ENCODE data around the gene TNFAIP2. TPM values are rescaled to one million over a fixed set of nuclear protein-coding genes. Genes with fewer than 3 reads are reported as not detected.
A peak's percentile ranks its signal among the peaks of the same experiment; 100 is the strongest.

The TNFAIP2 gene
- total and polyA plus RNA-seq, 2 of the 4 experiments (the other 2 are of a cell fraction), result 6.3 to 9.6 TPM

- no peaks in the 10 kb centered on the region for H3K9me3 ChIP-seq (ENCODE audit: control insufficient read depth, insufficient read depth, low read length)
- H3K4me2 ChIP-seq (ENCODE audit: low read depth, low read length), result no peak overlapping the region
- H3K14ac ChIP-seq (replicated peaks; ENCODE audit: low read depth, low read length), result no peak overlapping the region; the same call in 1 of the 2 replicates
- DNase-seq, result no peak
- dilution Hi-C loops (cut with HindIII; ENCODE audit: low sequenced_read_pairs, unreplicated experiment) (no loop called here), intact Hi-C loops (cut with micrococcal nuclease) (no loop called here), in situ Hi-C loops (cut with MboI; ENCODE audit: low sequenced_read_pairs) (no loop called here)
- ChIA-PET CTCF (interaction anchor here (0.6 kb wide), 1 partner anchor 125 kb away, joined by 6 read pairs; no protein-coding TSS in a partner anchor), POLR2A (ENCODE audit: unreplicated experiment) (no interaction called here)
- no peak overlapping the region for H4K8ac ChIP-seq (ENCODE audit: low read depth in 2 of 2, low read length in 2 of 2)
- no peak overlapping the region for H2BK5ac ChIP-seq (ENCODE audit: low read depth, low read length, poor library complexity, severe bottlenecking)
- TF ChIP-seq RAD21 (IDR thresholded peaks at IDR 0.05; ENCODE audit: low read length), result no peak
- no peak for TF ChIP-seq CTCF (conservative IDR thresholded peaks at IDR 0.05; ENCODE audit: low read depth, low read length)
- TF ChIP-seq MAFK (IDR thresholded peaks at IDR 0.05; ENCODE audit: low read depth, low read length), result no peak
- no peak for TF ChIP-seq CHD1 (IDR thresholded peaks at IDR 0.05; ENCODE audit: low read depth, low read length)
- TF ChIP-seq POLR2A (IDR thresholded peaks at IDR 0.05; ENCODE audit: low read depth, low read length), result no peak
- no peak for TF ChIP-seq SMC3 (IDR thresholded peaks at IDR 0.05; ENCODE audit: low read depth, low read length)
- TF ChIP-seq RFX5 (IDR thresholded peaks at IDR 0.05; ENCODE audit: low read depth, low read length), result no peak
- TF ChIP-seq MAZ (IDR thresholded peaks at IDR 0.05; ENCODE audit: borderline replicate concordance, low read depth, low read length), result no peak
- no peak for TF ChIP-seq RCOR1 (IDR thresholded peaks at IDR 0.05; ENCODE audit: insufficient replicate concordance, low read length)
- TF ChIP-seq NFE2L2 (IDR thresholded peaks at IDR 0.05; ENCODE audit: low read depth, low read length), result no peak
- TF ChIP-seq CEBPB (IDR thresholded peaks at IDR 0.05; ENCODE audit: low read depth, low read length), result no peak
- TF ChIP-seq, protein P1, sequence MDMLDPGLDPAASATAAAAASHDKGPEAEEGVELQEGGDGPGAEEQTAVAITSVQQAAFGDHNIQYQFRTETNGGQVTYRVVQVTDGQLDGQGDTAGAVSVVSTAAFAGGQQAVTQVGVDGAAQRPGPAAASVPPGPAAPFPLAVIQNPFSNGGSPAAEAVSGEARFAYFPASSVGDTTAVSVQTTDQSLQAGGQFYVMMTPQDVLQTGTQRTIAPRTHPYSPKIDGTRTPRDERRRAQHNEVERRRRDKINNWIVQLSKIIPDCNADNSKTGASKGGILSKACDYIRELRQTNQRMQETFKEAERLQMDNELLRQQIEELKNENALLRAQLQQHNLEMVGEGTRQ (IDR thresholded peaks at IDR 0.05; ENCODE audit: low read depth, low read length), result no peak
- TF ChIP-seq BHLHE40 (IDR thresholded peaks at IDR 0.05; ENCODE audit: low read depth, low read length), result no peak
- TF ChIP-seq, protein P2, sequence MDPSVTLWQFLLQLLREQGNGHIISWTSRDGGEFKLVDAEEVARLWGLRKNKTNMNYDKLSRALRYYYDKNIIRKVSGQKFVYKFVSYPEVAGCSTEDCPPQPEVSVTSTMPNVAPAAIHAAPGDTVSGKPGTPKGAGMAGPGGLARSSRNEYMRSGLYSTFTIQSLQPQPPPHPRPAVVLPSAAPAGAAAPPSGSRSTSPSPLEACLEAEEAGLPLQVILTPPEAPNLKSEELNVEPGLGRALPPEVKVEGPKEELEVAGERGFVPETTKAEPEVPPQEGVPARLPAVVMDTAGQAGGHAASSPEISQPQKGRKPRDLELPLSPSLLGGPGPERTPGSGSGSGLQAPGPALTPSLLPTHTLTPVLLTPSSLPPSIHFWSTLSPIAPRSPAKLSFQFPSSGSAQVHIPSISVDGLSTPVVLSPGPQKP (IDR thresholded peaks at IDR 0.05; ENCODE audit: borderline replicate concordance, low read depth, low read length), result no peak
- TF ChIP-seq FOS (IDR thresholded peaks at IDR 0.05; ENCODE audit: low read depth, low read length), result no peak
- TF ChIP-seq MXI1 (IDR thresholded peaks at IDR 0.05; ENCODE audit: borderline replicate concordance, low read depth, low read length), result no peak
- no peak overlapping the region for H3K27ac ChIP-seq (ENCODE audit: insufficient read depth, low read length)
- no peak overlapping the region for H3K56ac ChIP-seq (ENCODE audit: extremely low read depth, insufficient read depth, low read length)
- no peak overlapping the region for H3K4ac ChIP-seq (ENCODE audit: low read depth, low read length)
- H4K5ac ChIP-seq (ENCODE audit: low read depth, low read length), result no peak overlapping the region
- peaks cover 2% of the 10 kb centered on the region; the same call in 1 of the 2 replicates for H3K4me1 ChIP-seq (ENCODE audit: control insufficient read depth, insufficient read depth, low read length)
- ATAC-seq (ENCODE audit: low read depth), result no peak
- no peak overlapping the region for H2AK5ac ChIP-seq (ENCODE audit: low read depth, low read length)
- no peaks in the 10 kb centered on the region for H3K79me1 ChIP-seq (ENCODE audit: low read depth in 1 of 2, low read length in 2 of 2)
- no peak overlapping the region for H4K91ac ChIP-seq (ENCODE audit: insufficient read depth, low read depth, low read length)
- WGBS, 2 experiments (ENCODE audit: extremely low coverage in 2 of 2, insufficient read length in 1 of 2), result 64% methylated on average over 10 of the region's 21 CpGs; no CpG with 5 or more reads in 1 of the 2 experiments
- H2BK15ac ChIP-seq (ENCODE audit: low read depth, low read length), result no peak overlapping the region
- BruUV-seq (replicated peaks), result no TSS peak
- peaks cover 42% of the 10 kb centered on the region for H3K27me3 ChIP-seq (ENCODE audit: control insufficient read depth, insufficient read depth, low read length)
- H3K23ac ChIP-seq (ENCODE audit: low read depth, low read length), result no peak overlapping the region
- no peak overlapping the region for H2BK20ac ChIP-seq (ENCODE audit: low read depth, low read length)
- H3K4me3 ChIP-seq (ENCODE audit: insufficient read depth, low read depth, low read length), result no peak overlapping the region
- no peaks in the 10 kb centered on the region for H3K9me1 ChIP-seq (ENCODE audit: insufficient read depth, low read length)
- no peaks in the 10 kb centered on the region for H4K20me1 ChIP-seq (ENCODE audit: insufficient read depth, low read length)
- H3K36me3 ChIP-seq (ENCODE audit: control insufficient read depth, insufficient read depth, low read length), result no peaks in the 10 kb centered on the region
- no peak overlapping the region for H2BK120ac ChIP-seq (ENCODE audit: low read depth, low read length)
- H2AK9ac ChIP-seq (replicated peaks; ENCODE audit: low read depth, low read length, poor library complexity), result no peak overlapping the region
- H3K9ac ChIP-seq (ENCODE audit: low read depth, low read length), result no peak overlapping the region
- H2AFZ ChIP-seq (replicated peaks; ENCODE audit: low read length, poor library complexity), result peak overlapping the region; percentile 23
- no peak overlapping the region for H3K18ac ChIP-seq (ENCODE audit: low read depth, low read length)
Measured at GRCh38 chr14:103156651-103157378, 33.6 kb downstream of the TNFAIP2 start.

Data from IMR-90 (cell line).